Measurements from ENCODE around the gene ZFYVE27.
A peak's percentile ranks its signal among the peaks of the same experiment; 100 is the strongest.
"Not testable (repeated sequence)": the region's sequence is repeated elsewhere in the genome, so short reads cannot be mapped to it uniquely, and the experiment has no call there.

The ZFYVE27 gene

GRCh38 chr10:97736902-97737769, at the start of gene ZFYVE27:
Gene ZFYVE27 (plus strand): TSS chr10:97737128. CDS start chr10:97738478, 1,350 bp downstream.
- peak; percentile 99 for DNase-seq (ENCODE audit: low spot score)

- peak; percentile 46 for DNase-seq (ENCODE audit: low spot score)
These were observed 48.8 kb upstream of the ZFYVE27 start for GRCh38 chr10:97687785-97688781.

- DNase-seq (ENCODE audit: low spot score): peak; percentile 82
These were observed 47.3 kb upstream of the ZFYVE27 start for GRCh38 chr10:97689559-97690020.

- DNase-seq (ENCODE audit: low spot score): no peak
These were observed 46.8 kb upstream of the ZFYVE27 start for GRCh38 chr10:97690133-97690532.

GRCh38 chr10:97698072-97698655, 38.8 kb upstream of the ZFYVE27 start:
- DNase-seq (ENCODE audit: low spot score): not testable (repeated sequence)

- peak; percentile 77 for DNase-seq (ENCODE audit: low spot score)
These were observed 35.4 kb upstream of the ZFYVE27 start for GRCh38 chr10:97701438-97702069.

- no peak for DNase-seq (ENCODE audit: low spot score)
These were observed 33.4 kb upstream of the ZFYVE27 start for GRCh38 chr10:97703398-97704067.

GRCh38 chr10:97704341-97704740, 32.6 kb upstream of the ZFYVE27 start:
- DNase-seq (ENCODE audit: low spot score): no peak

- no peak for DNase-seq (ENCODE audit: low spot score)
These were observed 31.8 kb upstream of the ZFYVE27 start for GRCh38 chr10:97705006-97705670.

- DNase-seq (ENCODE audit: low spot score): no peak
These were observed 29.6 kb upstream of the ZFYVE27 start for GRCh38 chr10:97707134-97707861.

- DNase-seq (ENCODE audit: low spot score): no peak
These were observed 28.8 kb upstream of the ZFYVE27 start for GRCh38 chr10:97708167-97708566.

GRCh38 chr10:97708976-97709946, 27.7 kb upstream of the ZFYVE27 start:
- peak; percentile 89 for DNase-seq (ENCODE audit: low spot score)

GRCh38 chr10:97711640-97712572, 25.0 kb upstream of the ZFYVE27 start:
- no peak for DNase-seq (ENCODE audit: low spot score)

- peak; percentile 82 for DNase-seq (ENCODE audit: low spot score)
These were observed 23.5 kb upstream of the ZFYVE27 start, which contains the start of gene MARVELD1 for GRCh38 chr10:97713339-97713825. Gene MARVELD1 (plus strand): TSS chr10:97713730. CDS start chr10:97713877, 147 bp downstream.

- peak; percentile 78 for DNase-seq (ENCODE audit: low spot score)
These were observed 23.0 kb upstream of the ZFYVE27 start for GRCh38 chr10:97713826-97714400.

GRCh38 chr10:97714401-97715258, 22.3 kb upstream of the ZFYVE27 start:
- peak; percentile 88 for DNase-seq (ENCODE audit: low spot score)
